ENCODE measurements around the gene LYZL2. TPM values are rescaled to one million over a fixed set of nuclear protein-coding genes. Genes with fewer than 3 reads are reported as not detected.
A peak's percentile ranks its signal among the peaks of the same experiment; 100 is the strongest.

The LYZL2 gene
- total and polyA plus RNA-seq, 9 of the 15 experiments (the other 6 are each of a cell fraction or from before 2014, with no cell fraction given), result not detected

DNA sequence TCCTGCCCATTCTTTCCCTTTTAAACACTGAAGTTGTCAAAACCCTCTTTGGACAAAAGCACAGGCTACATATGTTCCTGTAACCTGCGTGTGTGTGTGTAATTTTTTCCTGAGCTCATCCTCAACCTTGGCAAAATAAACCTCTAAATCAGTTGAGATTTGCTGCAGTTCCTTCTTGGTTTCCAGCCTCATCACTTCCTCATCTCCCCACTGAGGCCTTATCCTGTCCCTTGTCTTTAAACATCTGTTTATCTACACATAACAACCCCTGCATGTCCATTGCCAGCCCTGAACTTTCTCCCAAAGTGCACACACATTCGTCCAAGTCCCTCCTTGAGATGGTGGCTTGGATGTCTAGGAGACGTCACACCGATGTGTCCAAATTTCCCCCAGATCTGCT lies 35.5 kb downstream of the LYZL2 start (continued):
- TF ChIP-seq, protein P1, sequence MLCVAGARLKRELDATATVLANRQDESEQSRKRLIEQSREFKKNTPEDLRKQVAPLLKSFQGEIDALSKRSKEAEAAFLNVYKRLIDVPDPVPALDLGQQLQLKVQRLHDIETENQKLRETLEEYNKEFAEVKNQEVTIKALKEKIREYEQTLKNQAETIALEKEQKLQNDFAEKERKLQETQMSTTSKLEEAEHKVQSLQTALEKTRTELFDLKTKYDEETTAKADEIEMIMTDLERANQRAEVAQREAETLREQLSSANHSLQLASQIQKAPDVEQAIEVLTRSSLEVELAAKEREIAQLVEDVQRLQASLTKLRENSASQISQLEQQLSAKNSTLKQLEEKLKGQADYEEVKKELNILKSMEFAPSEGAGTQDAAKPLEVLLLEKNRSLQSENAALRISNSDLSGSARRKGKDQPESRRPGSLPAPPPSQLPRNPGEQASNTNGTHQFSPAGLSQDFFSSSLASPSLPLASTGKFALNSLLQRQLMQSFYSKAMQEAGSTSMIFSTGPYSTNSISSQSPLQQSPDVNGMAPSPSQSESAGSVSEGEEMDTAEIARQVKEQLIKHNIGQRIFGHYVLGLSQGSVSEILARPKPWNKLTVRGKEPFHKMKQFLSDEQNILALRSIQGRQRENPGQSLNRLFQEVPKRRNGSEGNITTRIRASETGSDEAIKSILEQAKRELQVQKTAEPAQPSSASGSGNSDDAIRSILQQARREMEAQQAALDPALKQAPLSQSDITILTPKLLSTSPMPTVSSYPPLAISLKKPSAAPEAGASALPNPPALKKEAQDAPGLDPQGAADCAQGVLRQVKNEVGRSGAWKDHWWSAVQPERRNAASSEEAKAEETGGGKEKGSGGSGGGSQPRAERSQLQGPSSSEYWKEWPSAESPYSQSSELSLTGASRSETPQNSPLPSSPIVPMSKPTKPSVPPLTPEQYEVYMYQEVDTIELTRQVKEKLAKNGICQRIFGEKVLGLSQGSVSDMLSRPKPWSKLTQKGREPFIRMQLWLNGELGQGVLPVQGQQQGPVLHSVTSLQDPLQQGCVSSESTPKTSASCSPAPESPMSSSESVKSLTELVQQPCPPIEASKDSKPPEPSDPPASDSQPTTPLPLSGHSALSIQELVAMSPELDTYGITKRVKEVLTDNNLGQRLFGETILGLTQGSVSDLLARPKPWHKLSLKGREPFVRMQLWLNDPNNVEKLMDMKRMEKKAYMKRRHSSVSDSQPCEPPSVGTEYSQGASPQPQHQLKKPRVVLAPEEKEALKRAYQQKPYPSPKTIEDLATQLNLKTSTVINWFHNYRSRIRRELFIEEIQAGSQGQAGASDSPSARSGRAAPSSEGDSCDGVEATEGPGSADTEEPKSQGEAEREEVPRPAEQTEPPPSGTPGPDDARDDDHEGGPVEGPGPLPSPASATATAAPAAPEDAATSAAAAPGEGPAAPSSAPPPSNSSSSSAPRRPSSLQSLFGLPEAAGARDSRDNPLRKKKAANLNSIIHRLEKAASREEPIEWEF (CRISPR knock-in tag; IDR thresholded peaks at IDR 0.05), result no peak
- TF ChIP-seq KLF16 (IDR thresholded peaks at IDR 0.05) (0 out of 2 replicates have a peak, but pooled peaks have one; percentile 17), NR1H2 (CRISPR knock-in tag; IDR thresholded peaks at IDR 0.05) (no peak), KDM2B (CRISPR knock-in tag; IDR thresholded peaks at IDR 0.05) (no peak), RCOR1 (IDR thresholded peaks at IDR 0.05; ENCODE audit: borderline replicate concordance in 1 of 2, low read depth in 2 of 2, low read length in 2 of 2) (peak in 1 of 2 experiments; percentile 74; a peak in 2 of 4 replicates), TSC22D4 (tag; IDR thresholded peaks at IDR 0.05) (no peak), ZNF165 (CRISPR knock-in tag; IDR thresholded peaks at IDR 0.05; ENCODE audit: borderline replicate concordance) (no peak), NR2C1 (IDR thresholded peaks at IDR 0.05) (no peak), NR2C1 (tag; IDR thresholded peaks at IDR 0.05) (no peak), ILK (tag; IDR thresholded peaks at IDR 0.05; ENCODE audit: borderline replicate concordance, low read depth) (no peak), CBFA2T3 (IDR thresholded peaks at IDR 0.05) (peak; percentile 70), LARP7 (IDR thresholded peaks at IDR 0.05) (no peak), ZNF134 (CRISPR knock-in tag; conservative IDR thresholded peaks at IDR 0.05) (no peak), TAL1 (IDR thresholded peaks at IDR 0.05) (peak; percentile 67), ZNF699 (CRISPR knock-in tag; IDR thresholded peaks at IDR 0.05; ENCODE audit: insufficient replicate concordance) (no peak), KDM1A (IDR thresholded peaks at IDR 0.05) (peak; percentile 35 to 40; a peak in 1 of 4 replicates), ZSCAN32 (CRISPR knock-in tag; IDR thresholded peaks at IDR 0.05) (no peak), SPI1 (IDR thresholded peaks at IDR 0.05; ENCODE audit: borderline replicate concordance, low read depth, low read length) (peak; percentile 74; the same call in 1 of the 2 replicates), MYBL2 (IDR thresholded peaks at IDR 0.05; ENCODE audit: low read depth) (no peak), MYBL2 (CRISPR knock-in tag; IDR thresholded peaks at IDR 0.05; ENCODE audit: borderline replicate concordance) (no peak)
- TF ChIP-seq, protein P2, sequence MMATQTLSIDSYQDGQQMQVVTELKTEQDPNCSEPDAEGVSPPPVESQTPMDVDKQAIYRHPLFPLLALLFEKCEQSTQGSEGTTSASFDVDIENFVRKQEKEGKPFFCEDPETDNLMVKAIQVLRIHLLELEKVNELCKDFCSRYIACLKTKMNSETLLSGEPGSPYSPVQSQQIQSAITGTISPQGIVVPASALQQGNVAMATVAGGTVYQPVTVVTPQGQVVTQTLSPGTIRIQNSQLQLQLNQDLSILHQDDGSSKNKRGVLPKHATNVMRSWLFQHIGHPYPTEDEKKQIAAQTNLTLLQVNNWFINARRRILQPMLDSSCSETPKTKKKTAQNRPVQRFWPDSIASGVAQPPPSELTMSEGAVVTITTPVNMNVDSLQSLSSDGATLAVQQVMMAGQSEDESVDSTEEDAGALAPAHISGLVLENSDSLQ (IDR thresholded peaks at IDR 0.05), result no peak
- TF ChIP-seq, protein P3, sequence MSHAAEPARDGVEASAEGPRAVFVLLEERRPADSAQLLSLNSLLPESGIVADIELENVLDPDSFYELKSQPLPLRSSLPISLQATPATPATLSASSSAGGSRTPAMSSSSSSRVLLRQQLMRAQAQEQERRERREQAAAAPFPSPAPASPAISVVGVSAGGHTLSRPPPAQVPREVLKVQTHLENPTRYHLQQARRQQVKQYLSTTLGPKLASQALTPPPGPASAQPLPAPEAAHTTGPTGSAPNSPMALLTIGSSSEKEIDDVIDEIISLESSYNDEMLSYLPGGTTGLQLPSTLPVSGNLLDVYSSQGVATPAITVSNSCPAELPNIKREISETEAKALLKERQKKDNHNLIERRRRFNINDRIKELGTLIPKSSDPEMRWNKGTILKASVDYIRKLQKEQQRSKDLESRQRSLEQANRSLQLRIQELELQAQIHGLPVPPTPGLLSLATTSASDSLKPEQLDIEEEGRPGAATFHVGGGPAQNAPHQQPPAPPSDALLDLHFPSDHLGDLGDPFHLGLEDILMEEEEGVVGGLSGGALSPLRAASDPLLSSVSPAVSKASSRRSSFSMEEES (CRISPR knock-in tag; IDR thresholded peaks at IDR 0.05), result no peak
- TF ChIP-seq, protein P4, sequence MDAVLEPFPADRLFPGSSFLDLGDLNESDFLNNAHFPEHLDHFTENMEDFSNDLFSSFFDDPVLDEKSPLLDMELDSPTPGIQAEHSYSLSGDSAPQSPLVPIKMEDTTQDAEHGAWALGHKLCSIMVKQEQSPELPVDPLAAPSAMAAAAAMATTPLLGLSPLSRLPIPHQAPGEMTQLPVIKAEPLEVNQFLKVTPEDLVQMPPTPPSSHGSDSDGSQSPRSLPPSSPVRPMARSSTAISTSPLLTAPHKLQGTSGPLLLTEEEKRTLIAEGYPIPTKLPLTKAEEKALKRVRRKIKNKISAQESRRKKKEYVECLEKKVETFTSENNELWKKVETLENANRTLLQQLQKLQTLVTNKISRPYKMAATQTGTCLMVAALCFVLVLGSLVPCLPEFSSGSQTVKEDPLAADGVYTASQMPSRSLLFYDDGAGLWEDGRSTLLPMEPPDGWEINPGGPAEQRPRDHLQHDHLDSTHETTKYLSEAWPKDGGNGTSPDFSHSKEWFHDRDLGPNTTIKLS (IDR thresholded peaks at IDR 0.05; ENCODE audit: borderline replicate concordance, low read depth), result no peak
